Prostate gland (tissue), 2 donors: Measurements from ENCODE around the gene ADAMTS17. TPM values are rescaled to one million over a fixed set of nuclear protein-coding genes. Genes with fewer than 3 reads are reported as not detected.

Source experiments
- DNase-seq: peaks from one replicate; pipeline ENCODE4 v3.0.0-alpha.2; 2019; ENCODE audit warnings: low spot score
- H3K27ac ChIP-seq, 2 donors: fragments of 200-600 bp; sonication (generic); 2 replicates each; pipeline ENCODE4 v1.5.1; 2017 to 2019
- H3K27me3 ChIP-seq: fragments of 200-600 bp; sonication (generic); replicated peaks from 2 replicates; pipeline ENCODE4 v1.5.1; 2019; ENCODE audit not compliant: insufficient read depth
- H3K36me3 ChIP-seq, 2 donors: fragments of 200-600 bp; sonication (generic); 1 replicate in 1 of 2; 2 replicates in 1 of 2; pipeline versions ENCODE4 v1.5.1 to v1.8.1; 2017 to 2019
- H3K4me1 ChIP-seq: fragments of 200-600 bp; sonication (generic); replicated peaks from 2 replicates; pipeline ENCODE4 v1.5.1; 2019
- H3K4me3 ChIP-seq, 2 donors: fragments of 200-600 bp; sonication (generic); 2 replicates each; pipeline ENCODE4 v1.5.1; 2017 to 2019
- H3K9me3 ChIP-seq: fragments of 200-600 bp; sonication (generic); 2 replicates; pipeline ENCODE4 v1.5.1; 2017
- CTCF ChIP-seq, 4 experiments: fragments of 200-600 bp in 2 of 4; fragments of 450-650 bp in 2 of 4; sonication (generic) in 2 of 4; IDR thresholded peaks; 1 replicate in 3 of 4; 2 replicates in 1 of 4; pipeline ENCODE4 v1.5.1; 2016 to 2019; ENCODE audit warnings: antibody characterized with exemption in 4 of 4, mild to moderate bottlenecking in 2 of 4, moderate library complexity in 2 of 4
- POLR2A ChIP-seq: fragments of 450-650 bp; IDR thresholded peaks from one replicate; pipeline ENCODE4 v1.6.1; 2016; ENCODE audit warnings: antibody characterized with exemption, mild to moderate bottlenecking
- POLR2AphosphoS5 ChIP-seq: sonication (generic); formaldehyde crosslinking; IDR thresholded peaks from one replicate; pipeline ENCODE4 v1.6.1; 2017; ENCODE audit warnings: antibody characterized with exemption
- WGBS: methylation state at CpG from one replicate; pipeline ENCODE4 v1.1.5; 2018; 5-methylcytosine and 5-hydroxymethylcytosine counted together
- intact Hi-C: fragments of 100-400 bp; cut with DNase I; formaldehyde crosslinking; loops from one replicate; pipeline ENCODE4 v1.14.2; 2022
- total RNA-seq, 2 donors: library from RNA; depleted of rRNA; stranded (reverse); fragments of >200 nt; gene quantifications; one replicate each; pipeline ENCODE4 v1.1.0, GENCODE V29; 2016

The ADAMTS17 gene
- total RNA-seq, 2 donors from 2014 or later, result 2.7 to 5.6 TPM

DNA sequence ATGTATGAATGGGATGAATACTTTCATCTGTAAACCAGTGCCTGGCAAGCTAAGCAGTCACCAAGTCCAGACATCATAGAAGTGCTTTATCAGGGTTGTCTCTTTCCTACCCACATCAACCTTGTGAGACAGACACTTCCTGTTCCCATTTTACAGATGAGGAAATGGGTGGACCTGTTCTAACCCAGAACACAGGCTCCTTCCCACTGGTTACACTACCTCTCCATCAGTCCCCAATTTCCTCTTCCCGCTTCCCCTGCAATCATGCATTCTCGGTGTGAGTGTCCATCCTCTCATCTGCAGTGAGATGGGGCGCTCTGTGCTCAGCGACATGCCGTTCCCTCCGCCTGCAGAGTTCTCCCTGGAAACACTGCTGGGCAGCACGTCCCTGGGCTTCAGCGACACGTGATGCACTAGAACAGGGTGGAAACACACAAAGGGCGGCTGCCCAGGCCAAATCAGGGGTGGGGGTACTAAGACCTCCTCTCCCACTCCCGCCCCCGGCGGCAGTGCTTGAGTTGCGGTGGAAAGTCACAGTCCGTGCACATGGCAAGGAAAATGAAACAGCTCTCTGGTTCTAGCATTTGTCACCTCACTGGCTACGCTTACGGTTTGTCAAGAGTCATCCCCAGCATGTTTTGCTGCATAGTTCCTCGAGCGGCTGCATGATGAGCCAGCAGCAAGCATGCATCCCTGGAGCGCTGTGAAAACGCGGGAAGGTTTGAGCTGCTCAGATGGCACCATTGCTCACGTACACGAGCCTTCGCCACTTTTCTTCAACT is 201.1 kb downstream of the ADAMTS17 start:
- Histone ChIP-seq H3K4me3 (no peak overlapping the region), H3K27ac (no peak overlapping the region), H3K36me3 (no peaks in the 10 kb centered on the region), H3K27me3 (no peaks in the 10 kb centered on the region), H3K9me3 (no peaks in the 10 kb centered on the region), H3K4me1 (no peaks in the 10 kb centered on the region)
- intact Hi-C loops, result no loop called here
- WGBS, result 95% methylated on average over 25 of the region's 25 CpGs
- TF ChIP-seq CTCF (IDR thresholded peaks at IDR 0.05) (no peak), POLR2AphosphoS5 (no peak), POLR2A (no peak)
- no peak for DNase-seq

- intact Hi-C loops, result no loop called here
- TF ChIP-seq CTCF (IDR thresholded peaks at IDR 0.05) (no peak), POLR2A (no peak), POLR2AphosphoS5 (no peak)
Measured at GRCh38 chr15:100134586-100134985, 207.2 kb downstream of the ADAMTS17 start.

DNA sequence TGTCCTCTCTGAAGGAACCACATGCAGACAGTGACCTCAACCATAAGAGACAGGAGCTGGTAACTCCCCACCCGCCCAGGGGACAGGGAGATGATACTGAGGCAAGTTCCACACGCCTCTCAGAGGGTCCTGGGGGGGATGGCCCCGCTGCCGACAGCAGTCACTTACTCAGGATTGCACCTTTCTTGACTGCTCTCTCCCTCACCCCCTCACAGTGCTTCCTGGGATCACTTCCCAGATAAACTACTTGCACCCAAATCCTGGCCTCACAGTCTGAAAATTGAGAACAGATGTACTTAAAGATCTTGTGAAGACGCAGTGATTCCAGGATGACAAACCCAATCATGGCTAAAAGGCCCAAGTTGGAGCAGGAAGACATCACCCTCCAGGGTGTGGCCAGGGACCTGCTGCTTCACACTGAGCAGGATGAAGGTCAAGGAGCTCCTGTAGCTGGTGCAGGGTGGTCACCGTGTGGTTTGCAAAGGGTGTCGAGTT is 207.6 kb downstream of the ADAMTS17 start:
- Histone ChIP-seq H3K27ac (no peak overlapping the region), H3K4me1 (no peaks in the 10 kb centered on the region), H3K36me3 (no peaks in the 10 kb centered on the region), H3K9me3 (no peaks in the 10 kb centered on the region), H3K4me3 (no peak overlapping the region), H3K27me3 (no peaks in the 10 kb centered on the region)
- intact Hi-C loops, result no loop called here
- DNase-seq, result no peak
- no peak for TF ChIP-seq POLR2A
- 76% methylated on average over 7 of the region's 7 CpGs for WGBS

More at GRCh38 chr15:100134586-100134985, 207.2 kb downstream of the ADAMTS17 start:
- no peak overlapping the region for H3K27ac ChIP-seq
- no peaks in the 10 kb centered on the region for H3K27me3 ChIP-seq
- no peak for DNase-seq
- H3K4me3 ChIP-seq, result no peak overlapping the region
- H3K9me3 ChIP-seq, result no peaks in the 10 kb centered on the region
- WGBS, result 71% methylated on average over 5 of the region's 5 CpGs
- no peaks in the 10 kb centered on the region for H3K36me3 ChIP-seq
- no peaks in the 10 kb centered on the region for H3K4me1 ChIP-seq

- TF ChIP-seq CTCF (IDR thresholded peaks at IDR 0.05) (no peak), POLR2AphosphoS5 (no peak), POLR2A (no peak)
- no peak for DNase-seq
- intact Hi-C loops, result no loop called here
- H3K4me1 ChIP-seq, result no peaks in the 10 kb centered on the region
- no peak overlapping the region for H3K27ac ChIP-seq
- H3K27me3 ChIP-seq, result no peaks in the 10 kb centered on the region
- no peaks in the 10 kb centered on the region for H3K36me3 ChIP-seq
- no peaks in the 10 kb centered on the region for H3K9me3 ChIP-seq
- WGBS, result 80% methylated on average over 3 of the region's 3 CpGs
- H3K4me3 ChIP-seq, result no peak overlapping the region
Measured at GRCh38 chr15:100133001-100133400, 208.8 kb downstream of the ADAMTS17 start.

GRCh38 chr15:100132309-100132708 is 209.5 kb downstream of the ADAMTS17 start:
- TF ChIP-seq CTCF (IDR thresholded peaks at IDR 0.05) (no peak), POLR2A (no peak)
- no peak for DNase-seq
- 89% methylated on average over 10 of the region's 10 CpGs for WGBS
- Histone ChIP-seq H3K9me3 (no peaks in the 10 kb centered on the region), H3K4me3 (no peak overlapping the region), H3K36me3 (no peaks in the 10 kb centered on the region), H3K4me1 (no peaks in the 10 kb centered on the region), H3K27me3 (no peaks in the 10 kb centered on the region), H3K27ac (no peak overlapping the region)
- intact Hi-C loops, result no loop called here
